DND-41 (cell line): ENCODE measurements around the gene HBE1.

ENCODE experiments used
- ATAC-seq: fragments of 200-7000 bp; cut with Tn5 transposase; 3 replicates; pipeline ENCODE4 v1.9.1; 2021; ENCODE audit warnings: low read depth; ENCODE audit not compliant: insufficient read depth
- DNase-seq: peaks from one replicate; pipeline ENCODE4 v3.0.0-alpha.2; 2020
- H2AFZ ChIP-seq: 2 replicates; pipeline ENCODE4 v1.6.0; 2012; ENCODE audit warnings: low read depth, low read length
- H3K27ac ChIP-seq: 2 replicates; pipeline ENCODE4 v1.5.1; 2012; ENCODE audit warnings: low read length, inconsistent platforms
- H3K27me3 ChIP-seq: fragments of 200-600 bp; sonication (generic); 2 replicates; pipeline ENCODE4 v1.6.0; 2012; ENCODE audit warnings: low read length, mild to moderate bottlenecking, inconsistent platforms; ENCODE audit not compliant: insufficient read depth, poor library complexity
- H3K36me3 ChIP-seq: 2 replicates; pipeline ENCODE4 v1.5.1; 2012; ENCODE audit warnings: low read length, inconsistent platforms; ENCODE audit not compliant: insufficient read depth
- H3K4me1 ChIP-seq: 2 replicates; pipeline ENCODE4 v1.5.1; 2012; ENCODE audit warnings: mild to moderate bottlenecking, low read length; ENCODE audit not compliant: insufficient read depth
- H3K4me2 ChIP-seq: 2 replicates; pipeline ENCODE4 v1.6.0; 2012; ENCODE audit warnings: mild to moderate bottlenecking, moderate library complexity, low read length, inconsistent platforms; ENCODE audit not compliant: insufficient read depth
- H3K4me3 ChIP-seq, 2 experiments: fragments of 200-600 bp in 1 of 2; shearing (Covaris generic) in 1 of 2; 2 replicates each; pipeline ENCODE4 v1.5.1; 2012 to 2016; ENCODE audit warnings: inconsistent platforms in 2 of 2, low read length in 2 of 2, mild to moderate bottlenecking in 2 of 2, low read depth in 1 of 2, moderate library complexity in 1 of 2
- H3K79me2 ChIP-seq: 2 replicates; pipeline ENCODE4 v1.6.0; 2012; ENCODE audit warnings: low read length, inconsistent platforms; ENCODE audit not compliant: insufficient read depth
- H3K9ac ChIP-seq: 2 replicates; pipeline ENCODE4 v1.6.0; 2012; ENCODE audit warnings: low read depth, mild to moderate bottlenecking, inconsistent platforms, low read length, moderate library complexity
- H3K9me3 ChIP-seq: 2 replicates; pipeline ENCODE4 v1.5.1; 2012; ENCODE audit warnings: low read length, moderate library complexity, mild to moderate bottlenecking, inconsistent platforms; ENCODE audit not compliant: insufficient read depth, severe bottlenecking
- H4K20me1 ChIP-seq: 2 replicates; pipeline ENCODE4 v1.6.0; 2012; ENCODE audit warnings: low read length; ENCODE audit not compliant: insufficient read depth
- CTCF ChIP-seq: IDR thresholded peaks from 2 replicates; pipeline ENCODE4 v1.5.1; 2012; ENCODE audit warnings: borderline replicate concordance, low read length, moderate library complexity, mild to moderate bottlenecking; ENCODE audit not compliant: poor library complexity, severe bottlenecking; ENCODE audit errors: extremely low read depth
- EZH2 ChIP-seq: IDR thresholded peaks from 3 replicates; pipeline ENCODE4 v1.6.1; 2012; ENCODE audit warnings: borderline replicate concordance, low read depth, mild to moderate bottlenecking, moderate library complexity, low read length, inconsistent platforms; ENCODE audit not compliant: severe bottlenecking

HBE1 gene

DNA sequence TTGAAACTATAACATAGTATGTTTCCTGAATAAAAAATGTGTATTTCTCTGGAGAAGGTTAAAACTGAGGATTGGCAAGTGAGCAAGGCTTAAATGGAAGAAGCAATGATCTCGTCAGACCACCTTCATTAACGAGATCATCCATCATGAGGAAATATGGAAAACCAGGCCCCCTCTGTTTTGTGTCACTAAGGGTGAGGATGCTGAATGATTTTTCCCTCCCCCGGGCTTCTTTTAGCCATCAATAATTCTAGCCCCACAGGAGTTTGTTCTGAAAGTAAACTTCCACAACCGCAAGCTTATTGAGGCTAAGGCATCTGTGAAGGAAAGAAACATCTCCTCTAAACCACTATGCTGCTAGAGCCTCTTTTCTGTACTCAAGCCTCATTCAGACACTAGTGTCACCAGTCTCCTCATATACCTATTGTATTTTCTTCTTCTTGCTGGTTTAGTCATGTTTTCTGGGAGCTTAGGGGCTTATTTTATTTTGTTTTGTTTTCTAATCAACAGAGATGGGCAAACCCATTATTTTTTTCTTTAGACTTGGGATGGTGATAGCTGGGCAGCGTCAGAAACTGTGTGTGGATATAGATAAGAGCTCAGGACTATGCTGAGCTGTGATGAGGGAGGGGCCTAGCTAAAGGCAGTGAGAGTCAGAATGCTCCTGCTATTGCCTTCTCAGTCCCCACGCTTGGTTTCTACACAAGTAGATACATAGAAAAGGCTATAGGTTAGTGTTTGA is 5.8 kb upstream of the HBE1 start:
- TF ChIP-seq EZH2 = no peak
- TF ChIP-seq CTCF = no peak
- no peak for DNase-seq
- no peaks in the 10 kb centered on the region for H3K4me1 ChIP-seq
- peaks cover 6% of the 10 kb centered on the region for H3K27me3 ChIP-seq
- H3K9me3 ChIP-seq = no peaks in the 10 kb centered on the region
- H3K4me2 ChIP-seq = no peak overlapping the region
- no peak overlapping the region for H3K9ac ChIP-seq
- H3K36me3 ChIP-seq = no peaks in the 10 kb centered on the region
- no peak for ATAC-seq
- H2AFZ ChIP-seq = no peak overlapping the region
- H3K27ac ChIP-seq = no peak overlapping the region
- no peaks in the 10 kb centered on the region for H3K79me2 ChIP-seq
- H4K20me1 ChIP-seq = no peaks in the 10 kb centered on the region
- H3K4me3 ChIP-seq = no peak overlapping the region

GRCh38 chr11:5274395-5274794 is 4.7 kb upstream of the HBE1 start:
- H3K9me3 ChIP-seq = no peaks in the 10 kb centered on the region
- no peak for ATAC-seq
- H3K27ac ChIP-seq = no peak overlapping the region
- no peaks in the 10 kb centered on the region for H4K20me1 ChIP-seq
- H3K9ac ChIP-seq = no peak overlapping the region
- TF ChIP-seq CTCF = no peak
- H3K4me1 ChIP-seq = no peaks in the 10 kb centered on the region
- no peaks in the 10 kb centered on the region for H3K79me2 ChIP-seq
- no peak overlapping the region for H3K4me2 ChIP-seq
- no peaks in the 10 kb centered on the region for H3K36me3 ChIP-seq
- peaks cover 6% of the 10 kb centered on the region for H3K27me3 ChIP-seq
- no peak overlapping the region for H3K4me3 ChIP-seq
- no peak for DNase-seq
- no peak overlapping the region for H2AFZ ChIP-seq

DNA sequence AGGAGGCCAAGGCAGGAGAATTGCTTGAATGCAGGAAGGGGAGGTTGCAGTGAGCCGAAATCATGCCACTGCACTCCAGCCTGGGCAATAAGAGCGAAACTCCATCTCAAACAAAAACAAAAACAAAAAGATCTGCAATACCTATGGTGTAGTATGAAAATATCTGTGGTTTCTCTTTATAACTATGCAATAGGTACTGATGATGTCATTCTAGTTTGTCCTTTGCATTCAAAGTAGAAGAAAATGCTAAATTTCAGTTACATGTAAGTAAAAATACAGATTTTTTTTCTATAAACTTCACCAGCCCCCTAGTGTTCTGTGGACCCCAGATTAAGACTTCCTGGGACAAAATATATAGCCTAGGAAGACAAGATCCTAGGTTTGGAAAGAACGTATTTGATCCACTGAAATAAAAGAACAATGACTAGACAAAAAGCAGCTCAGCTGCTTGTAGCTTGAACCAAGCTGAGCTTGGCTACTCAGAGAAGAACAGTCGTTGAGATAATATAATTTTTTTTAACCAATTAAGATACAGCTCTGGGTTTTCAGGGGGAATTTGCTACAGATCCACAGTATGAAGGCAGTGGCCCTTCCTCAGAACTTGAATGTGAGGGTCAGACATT is 2.8 kb upstream of the HBE1 start:
- H3K4me1 ChIP-seq = no peaks in the 10 kb centered on the region
- H3K4me2 ChIP-seq = no peak overlapping the region
- no peaks in the 10 kb centered on the region for H3K9me3 ChIP-seq
- no peak for DNase-seq
- H3K36me3 ChIP-seq = no peaks in the 10 kb centered on the region
- no peak overlapping the region for H3K4me3 ChIP-seq
- no peaks in the 10 kb centered on the region for H3K79me2 ChIP-seq
- no peak overlapping the region for H3K27ac ChIP-seq
- H2AFZ ChIP-seq = no peak overlapping the region
- no peaks in the 10 kb centered on the region for H4K20me1 ChIP-seq
- H3K9ac ChIP-seq = no peak overlapping the region
- ATAC-seq = no peak
- peaks cover 6% of the 10 kb centered on the region for H3K27me3 ChIP-seq
- TF ChIP-seq EZH2 = no peak
- no peak for TF ChIP-seq CTCF
